HG03196 (cell line): Measurements from ENCODE around the gene TOPBP1.

Source experiments
- ATAC-seq: cut with Tn5 transposase; IDR thresholded peaks from one replicate; pipeline ENCODE4 v1.9.1; 2021; ENCODE audit not compliant: unreplicated experiment

Gene TOPBP1

DNA sequence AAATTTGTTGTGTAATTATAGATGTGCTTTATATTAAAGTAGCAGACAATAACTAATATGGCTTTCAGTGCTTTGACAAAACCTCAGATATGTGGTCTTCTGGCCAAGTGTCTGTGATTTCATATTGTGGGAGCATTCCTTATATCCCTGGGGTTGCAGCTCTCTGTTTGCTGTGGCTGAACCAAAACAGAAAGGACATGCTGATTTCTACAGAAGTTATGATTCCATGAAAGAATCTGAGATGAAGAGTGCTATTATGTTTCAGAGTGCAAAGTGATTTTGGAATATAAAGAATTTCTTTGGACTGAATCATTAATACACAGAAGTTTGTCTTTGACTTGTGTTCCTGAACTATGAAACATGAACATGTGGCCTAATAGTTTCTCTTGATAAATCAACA lies 51.7 kb downstream of the TOPBP1 start:
- ATAC-seq: no peak

DNA sequence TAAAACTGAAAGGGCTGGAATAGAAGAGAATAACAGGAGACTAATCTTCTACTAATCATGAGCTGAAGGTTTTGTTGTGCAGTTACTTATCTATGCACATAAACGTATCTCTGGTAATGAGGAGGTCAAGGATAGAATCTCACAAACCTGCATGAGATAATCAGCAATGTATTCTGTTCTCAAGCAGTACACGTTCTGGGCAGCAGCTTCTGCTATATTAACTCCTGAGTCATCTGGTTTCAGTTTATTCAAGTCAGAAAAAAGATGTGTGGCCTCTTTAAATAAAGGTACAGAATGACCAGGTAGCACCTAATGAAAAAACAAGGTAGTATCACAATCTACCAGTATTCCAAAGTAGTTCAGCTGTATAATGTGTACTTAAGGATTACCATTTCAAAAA lies 53.4 kb downstream of the TOPBP1 start:
- ATAC-seq: no peak

GRCh38 chr3:133607816-133608215 lies 53.9 kb downstream of the TOPBP1 start:
- no peak for ATAC-seq

DNA sequence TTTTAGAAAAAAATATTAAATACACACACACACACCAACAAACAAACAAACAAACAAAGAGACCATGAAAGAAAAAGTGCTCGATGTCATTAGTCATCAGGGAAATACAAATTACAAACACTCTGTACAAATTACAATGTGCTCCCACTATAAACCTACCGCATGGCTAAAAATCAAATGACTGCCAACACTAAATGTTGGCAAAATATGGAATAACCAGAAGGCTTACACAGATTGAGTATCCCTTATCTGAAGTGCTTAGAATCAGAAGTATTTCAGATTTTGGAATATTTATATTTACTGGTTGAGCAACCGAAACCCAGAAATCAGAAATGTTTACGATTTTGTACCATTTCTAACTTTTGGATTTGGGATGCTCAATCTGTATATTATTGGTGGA lies 54.8 kb downstream of the TOPBP1 start:
- no peak for ATAC-seq

DNA sequence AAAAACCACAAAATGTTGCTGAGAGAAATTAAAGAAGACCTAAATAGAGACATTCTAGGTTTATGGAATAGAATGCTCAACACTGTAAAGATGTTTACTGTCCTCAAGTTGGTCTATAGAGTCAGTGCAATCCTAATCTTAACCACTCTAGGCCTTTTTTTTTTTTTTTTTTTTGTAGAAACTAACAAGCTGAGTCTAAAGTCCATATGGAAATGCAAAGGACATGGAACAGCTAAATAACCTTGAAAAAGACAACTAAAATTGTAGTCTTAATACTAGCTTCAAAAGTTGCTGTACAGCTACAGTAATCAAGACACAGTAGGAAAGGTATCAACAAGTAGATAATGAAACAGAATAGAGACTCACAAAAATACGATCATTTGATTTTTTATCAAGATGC lies 55.4 kb downstream of the TOPBP1 start:
- ATAC-seq: no peak

GRCh38 chr3:133600572-133601081 lies 61.1 kb downstream of the TOPBP1 start:
- no peak for ATAC-seq

GRCh38 chr3:133599280-133599679 lies 62.5 kb downstream of the TOPBP1 start:
- ATAC-seq: no peak

DNA sequence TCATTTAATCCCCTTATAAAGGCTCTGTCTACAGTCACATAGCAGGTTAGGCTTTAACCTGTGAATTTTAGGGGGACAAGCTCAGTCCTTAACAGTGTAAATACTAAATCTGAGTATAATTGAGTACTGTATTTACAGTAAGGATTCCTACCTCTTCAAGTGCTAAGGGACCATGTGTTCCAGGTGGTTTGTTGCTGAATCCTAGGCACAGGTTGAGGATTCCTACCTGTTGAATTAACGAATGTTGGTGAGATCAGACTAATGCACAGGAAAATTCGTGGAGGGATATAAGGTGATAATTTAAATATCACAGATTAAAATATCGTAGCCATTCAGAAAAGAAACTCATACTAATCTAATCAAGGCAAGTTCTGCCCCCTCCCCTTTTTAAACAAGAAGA lies 63.3 kb downstream of the TOPBP1 start:
- ATAC-seq: no peak

DNA sequence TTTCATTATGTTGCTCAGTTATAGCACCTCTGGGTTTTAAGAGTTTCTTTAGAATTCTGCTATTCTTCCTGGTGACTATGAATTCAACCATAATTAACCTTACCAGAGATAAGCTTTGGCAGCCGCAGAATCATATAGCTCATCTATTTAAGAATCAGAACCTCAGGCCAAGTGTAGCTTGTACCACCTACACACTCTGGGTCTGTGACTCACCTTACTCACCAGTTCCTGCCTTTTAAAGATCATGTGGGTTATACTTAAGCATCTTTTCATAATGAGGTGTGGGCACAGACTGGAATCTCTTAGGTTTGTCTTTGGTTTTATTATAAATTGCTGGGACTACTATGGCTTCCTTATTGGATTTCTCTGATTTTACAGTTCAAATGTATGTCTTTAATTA lies 66.4 kb downstream of the TOPBP1 start:
- ATAC-seq: no peak

DNA sequence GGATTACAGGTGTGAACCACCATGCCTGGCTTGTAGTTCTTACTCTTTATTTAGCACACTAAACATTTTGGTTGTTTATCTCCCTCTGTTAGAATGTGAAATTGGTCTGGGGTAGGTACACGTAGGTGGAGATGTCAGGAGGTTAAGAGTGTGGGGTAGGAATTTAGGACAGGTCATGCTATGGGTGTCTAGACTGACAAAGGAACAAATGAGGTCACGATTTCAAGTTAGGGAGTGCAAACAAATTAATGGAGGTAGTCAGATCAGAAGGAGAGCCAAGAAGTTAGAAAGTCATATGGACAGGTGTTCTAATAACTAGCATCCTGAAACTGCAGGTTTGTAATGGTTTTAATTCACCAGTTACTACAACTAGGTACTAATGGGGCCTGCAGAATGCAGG lies 68.5 kb downstream of the TOPBP1 start:
- ATAC-seq: no peak

DNA sequence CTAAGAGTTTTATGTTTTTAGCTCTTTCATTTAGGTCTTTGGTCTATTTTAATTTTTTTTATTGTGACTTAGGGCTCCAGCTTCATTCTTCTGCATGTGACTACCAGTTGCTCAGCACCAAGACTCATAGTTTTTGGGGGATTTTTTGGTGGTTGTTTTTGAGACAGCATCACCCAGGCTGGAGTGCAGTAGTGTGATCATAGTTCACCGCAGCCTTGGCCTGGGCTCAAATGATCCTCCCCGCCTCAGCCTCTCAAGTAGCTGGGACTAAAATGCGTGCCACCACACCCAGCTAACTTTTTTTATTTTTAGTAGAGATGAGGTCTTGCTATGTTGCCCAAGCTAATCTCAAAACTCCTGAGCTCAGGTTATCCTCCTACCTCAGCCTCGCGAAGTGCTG lies 68.9 kb downstream of the TOPBP1 start:
- no peak for ATAC-seq

DNA sequence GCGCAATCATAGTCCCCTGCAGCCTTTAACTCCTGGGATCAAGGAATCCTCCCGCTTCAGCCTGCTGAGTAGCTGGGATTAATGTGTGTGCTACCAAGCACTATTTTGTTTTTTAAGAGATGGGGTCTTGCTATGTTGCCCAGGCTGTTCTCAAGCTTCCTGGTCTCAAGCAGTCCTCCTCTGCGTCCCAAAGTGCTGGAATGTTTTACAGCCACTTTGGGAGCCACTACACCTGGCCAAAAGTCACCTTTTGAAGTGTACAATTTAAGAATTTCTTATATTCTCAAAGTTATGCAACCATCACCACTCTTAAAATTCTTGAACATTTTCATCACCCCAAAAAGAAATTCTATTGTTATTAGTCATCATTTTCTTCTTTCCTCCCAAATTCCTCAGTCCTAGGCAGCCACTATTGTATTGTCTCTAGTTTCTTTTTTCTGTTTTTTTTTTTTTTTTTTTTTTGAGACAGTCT lies 70.4 kb downstream of the TOPBP1 start:
- ATAC-seq: no peak

DNA sequence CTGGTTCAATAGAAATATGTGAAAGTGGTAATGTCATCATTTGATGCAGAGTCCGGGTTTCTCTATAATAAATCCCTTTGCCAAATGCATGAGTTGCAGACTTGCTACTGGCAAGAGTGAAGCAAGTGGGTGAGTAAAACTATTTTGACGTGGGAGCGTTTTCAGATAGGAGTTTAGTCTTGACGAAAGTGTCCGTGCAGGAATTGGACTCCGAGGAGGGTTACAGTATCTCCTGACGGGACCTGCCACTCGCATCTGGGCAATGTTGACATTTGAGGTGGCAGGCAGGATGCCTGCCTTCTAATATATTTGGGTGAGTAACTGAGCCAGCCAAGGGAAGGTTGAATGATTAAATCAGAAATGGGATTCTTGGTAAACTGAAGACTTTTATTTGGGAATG lies 72.2 kb downstream of the TOPBP1 start:
- ATAC-seq: no peak

DNA sequence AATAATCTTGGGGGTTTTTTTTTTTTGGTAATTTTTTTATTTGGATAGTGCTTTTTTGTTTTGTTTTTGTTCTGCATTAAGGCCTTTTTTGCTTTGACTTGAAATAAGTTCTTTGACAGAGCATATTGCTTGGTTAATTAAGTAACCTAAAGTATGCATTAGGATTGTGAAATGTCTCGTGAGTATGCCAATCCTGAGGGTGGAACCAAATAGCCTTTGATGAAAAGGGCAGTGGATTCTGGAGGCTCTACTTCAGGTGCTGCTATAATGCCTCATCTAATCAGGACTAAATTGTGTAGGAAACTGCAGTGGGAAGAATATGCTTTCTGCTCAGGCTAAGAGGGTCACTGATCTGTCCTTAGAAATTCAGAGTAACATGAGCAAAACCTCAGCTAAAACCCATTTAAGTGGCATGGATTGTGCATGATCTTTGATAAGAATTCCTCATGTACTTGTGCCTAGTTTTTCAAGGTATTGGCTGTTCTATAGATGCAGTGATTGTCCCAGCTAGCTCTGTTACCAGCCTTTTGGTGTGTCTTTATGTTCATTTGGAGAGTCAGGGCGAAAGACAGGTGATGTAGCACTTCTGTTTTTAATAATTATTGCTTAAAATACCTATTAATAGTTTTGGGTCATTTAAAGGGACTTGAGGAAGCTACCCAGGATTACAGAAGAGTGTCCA lies 72.8 kb downstream of the TOPBP1 start:
- ATAC-seq: no peak

DNA sequence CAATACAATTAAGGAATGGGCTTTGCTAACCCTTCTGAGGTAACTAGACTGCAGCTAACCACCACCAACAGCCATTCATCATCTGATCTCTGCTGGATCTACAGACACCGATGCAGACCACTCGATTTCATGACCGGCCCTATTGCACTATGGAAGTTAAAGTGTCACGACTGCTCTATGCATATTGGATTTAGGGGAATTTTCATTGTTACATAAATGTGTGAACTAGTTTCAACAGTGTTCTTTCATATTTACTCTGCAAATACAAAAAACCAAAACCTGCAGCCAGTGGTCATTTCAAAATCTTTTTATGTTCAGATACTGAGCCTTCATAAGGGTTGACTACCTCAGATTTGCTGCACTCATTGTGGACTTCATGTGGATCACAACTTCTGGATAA lies 73.7 kb downstream of the TOPBP1 start:
- no peak for ATAC-seq

DNA sequence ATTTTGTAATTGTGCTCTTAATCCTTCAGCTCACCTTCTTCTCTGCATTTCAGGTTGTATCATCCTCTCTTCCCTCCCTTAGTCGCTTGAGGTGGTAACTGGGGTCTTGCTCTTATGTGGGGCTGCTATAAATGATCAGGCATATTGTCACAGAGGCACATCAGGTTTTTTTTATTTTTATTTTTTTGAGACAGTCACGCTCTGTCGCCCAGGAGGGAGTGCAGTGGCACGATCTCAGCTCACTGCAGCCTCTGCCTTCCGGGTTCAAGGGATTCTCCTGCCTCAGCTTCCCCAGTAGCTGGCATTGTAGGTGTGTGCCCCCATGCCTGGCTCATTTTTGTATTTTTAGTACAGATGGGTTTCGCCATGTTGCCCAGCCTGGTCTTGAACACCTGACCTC lies 78.3 kb downstream of the TOPBP1 start:
- ATAC-seq: no peak

- ATAC-seq: no peak
These were observed 83.1 kb downstream of the TOPBP1 start for GRCh38 chr3:133578548-133579191.

DNA sequence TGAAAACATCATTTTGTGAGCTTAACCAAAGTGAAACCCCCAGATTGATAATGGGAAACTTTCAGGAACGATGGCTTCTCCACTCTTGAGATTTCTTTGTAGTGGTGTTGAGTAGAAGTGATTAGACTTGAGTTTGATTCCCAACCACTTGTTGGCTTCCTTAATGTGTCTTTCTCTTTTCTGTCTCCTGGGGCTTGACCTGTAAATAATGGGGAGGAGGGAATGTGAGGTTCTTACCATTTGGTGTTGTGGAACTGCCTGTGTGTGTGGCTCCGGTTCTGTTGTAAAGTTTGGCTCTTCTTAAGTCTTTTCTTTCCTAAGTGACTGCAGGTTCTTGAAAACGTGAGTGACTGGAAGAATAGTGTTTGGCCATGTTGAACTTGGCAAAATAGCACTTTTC lies 85.6 kb downstream of the TOPBP1 start:
- ATAC-seq: no peak

GRCh38 chr3:133575086-133575485 lies 86.7 kb downstream of the TOPBP1 start:
- ATAC-seq: no peak

- peak; percentile 36 for ATAC-seq
These were observed 87.4 kb downstream of the TOPBP1 start for GRCh38 chr3:133574260-133574881.

- ATAC-seq: peak; percentile 20
These were observed 88.0 kb downstream of the TOPBP1 start, which contains the start of gene CDV3 for GRCh38 chr3:133573629-133574194. Gene CDV3 (plus strand): TSS chr3:133573686. CDS start chr3:133574045, 359 bp downstream.
